Measurements from ENCODE around the gene TPBGL.

DNA sequence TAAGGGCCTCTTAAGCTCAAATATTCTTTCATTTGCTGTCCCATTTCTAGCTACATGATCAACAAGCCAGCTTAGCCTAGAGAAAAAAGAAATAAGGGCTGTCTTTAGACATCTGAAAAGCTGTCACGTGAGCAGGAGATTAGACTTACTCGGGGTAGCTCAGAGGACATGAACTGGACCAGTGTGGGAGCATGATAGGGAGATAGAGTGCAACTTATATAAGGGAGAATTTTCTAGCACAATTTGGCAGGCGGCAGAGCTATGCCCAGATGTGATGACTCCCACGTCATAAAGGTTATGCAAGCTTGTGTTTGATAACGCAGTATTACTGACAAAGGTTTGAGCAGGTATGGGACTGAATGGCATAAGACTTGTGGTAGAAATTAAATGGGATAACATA lies 28.2 kb upstream of the TPBGL start:
- TF ChIP-seq POLR2A (IDR thresholded peaks at IDR 0.05), result no peak
- TF ChIP-seq, protein P1, sequence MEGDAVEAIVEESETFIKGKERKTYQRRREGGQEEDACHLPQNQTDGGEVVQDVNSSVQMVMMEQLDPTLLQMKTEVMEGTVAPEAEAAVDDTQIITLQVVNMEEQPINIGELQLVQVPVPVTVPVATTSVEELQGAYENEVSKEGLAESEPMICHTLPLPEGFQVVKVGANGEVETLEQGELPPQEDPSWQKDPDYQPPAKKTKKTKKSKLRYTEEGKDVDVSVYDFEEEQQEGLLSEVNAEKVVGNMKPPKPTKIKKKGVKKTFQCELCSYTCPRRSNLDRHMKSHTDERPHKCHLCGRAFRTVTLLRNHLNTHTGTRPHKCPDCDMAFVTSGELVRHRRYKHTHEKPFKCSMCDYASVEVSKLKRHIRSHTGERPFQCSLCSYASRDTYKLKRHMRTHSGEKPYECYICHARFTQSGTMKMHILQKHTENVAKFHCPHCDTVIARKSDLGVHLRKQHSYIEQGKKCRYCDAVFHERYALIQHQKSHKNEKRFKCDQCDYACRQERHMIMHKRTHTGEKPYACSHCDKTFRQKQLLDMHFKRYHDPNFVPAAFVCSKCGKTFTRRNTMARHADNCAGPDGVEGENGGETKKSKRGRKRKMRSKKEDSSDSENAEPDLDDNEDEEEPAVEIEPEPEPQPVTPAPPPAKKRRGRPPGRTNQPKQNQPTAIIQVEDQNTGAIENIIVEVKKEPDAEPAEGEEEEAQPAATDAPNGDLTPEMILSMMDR (IDR thresholded peaks at IDR 0.05), result no peak
- TF ChIP-seq POLR2AphosphoS5 (IDR thresholded peaks at IDR 0.05), result no peak
- no peak for TF ChIP-seq EP300 (IDR thresholded peaks at IDR 0.05)

Measured in suprapubic skin (tissue), 4 donors.